ENCODE measurements around the gene DEGS2. TPM values are rescaled to one million over a fixed set of nuclear protein-coding genes. Genes with fewer than 3 reads are reported as not detected.
A peak's percentile ranks its signal among the peaks of the same experiment; 100 is the strongest.

The DEGS2 gene
- total RNA-seq: 0.16 TPM in 1 of 2 replicates, not detected in the other

DNA sequence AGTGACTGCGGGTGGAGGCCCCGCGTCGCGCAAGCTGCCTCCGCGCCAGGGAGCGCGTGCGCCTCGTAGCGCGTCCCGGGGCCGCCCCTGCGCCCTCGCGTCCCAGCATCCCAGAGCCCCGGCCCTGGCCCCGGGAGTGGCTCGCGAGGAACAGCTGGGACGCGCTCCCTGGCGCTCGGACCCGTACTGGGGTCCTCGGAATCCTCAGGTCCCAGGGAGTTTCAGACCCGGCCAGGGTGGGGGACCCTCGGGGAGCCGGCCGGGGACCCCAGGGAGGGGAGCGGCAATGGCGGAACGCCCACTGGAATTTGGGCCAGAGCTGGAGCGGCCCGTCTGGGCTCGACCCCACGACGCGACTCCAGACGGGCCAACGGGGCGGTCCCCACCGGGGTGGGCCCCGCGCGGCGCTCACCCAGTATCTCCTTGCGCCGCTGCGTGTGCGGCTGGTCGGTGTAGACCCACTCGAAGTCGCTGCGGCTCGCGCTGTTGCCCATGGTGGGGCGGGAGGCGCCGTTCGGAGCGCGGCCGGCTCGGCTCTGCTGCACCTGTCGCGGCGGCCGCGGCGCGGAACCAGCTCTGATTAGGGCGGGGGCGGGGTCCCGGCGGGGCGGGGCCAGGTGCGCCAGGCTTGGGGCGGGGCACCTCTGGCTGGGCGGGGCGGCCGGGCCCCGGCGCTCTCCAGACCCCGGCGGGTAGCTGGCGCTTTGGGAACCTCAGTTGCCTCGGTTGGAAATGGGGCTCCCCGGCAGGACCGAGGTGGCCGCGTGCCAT lies at the start of gene DEGS2:
Gene DEGS2 (minus strand): TSS at position 552 of the 771 bp plus-strand sequence. CDS start 58 bp downstream, at position 494.

Small RNAs within 50 kb of the gene (small RNA-seq; reads per million reads assigned to genes)
- gene MIR151B (not detected), gene MIR342 (5,583 reads per million, percentile 100 among the genes with 10 or more reads in this experiment)

Other genes with a start within 250 kb of the DEGS2 start
- gene EVL, start 94.2 kb downstream of the DEGS2 start, total RNA-seq: 21.0 and 24.0 TPM in 2 replicates
- 40.1 and 51.9 TPM in 2 replicates for gene YY1, start 79.5 kb upstream of the DEGS2 start, total RNA-seq
- 15.8 and 17.7 TPM in 2 replicates for gene SLC25A29, start 146.8 kb upstream of the DEGS2 start, total RNA-seq
- gene SLC25A47, start 163.7 kb upstream of the DEGS2 start, total RNA-seq: 0.16 TPM in 1 of 2 replicates, not detected in the other
- 16.5 and 17.4 TPM in 2 replicates for gene WDR25, start 216.8 kb upstream of the DEGS2 start, total RNA-seq